ENCODE measurements around the gene MAL.

The MAL gene

GRCh38 chr2:94996305-94997100 is 29.0 kb upstream of the MAL start:
- DNase-seq (ENCODE audit: low read depth), result no peak
- H3K4me3 ChIP-seq (ENCODE audit: low read depth, low read length), result no peak overlapping the region

DNA sequence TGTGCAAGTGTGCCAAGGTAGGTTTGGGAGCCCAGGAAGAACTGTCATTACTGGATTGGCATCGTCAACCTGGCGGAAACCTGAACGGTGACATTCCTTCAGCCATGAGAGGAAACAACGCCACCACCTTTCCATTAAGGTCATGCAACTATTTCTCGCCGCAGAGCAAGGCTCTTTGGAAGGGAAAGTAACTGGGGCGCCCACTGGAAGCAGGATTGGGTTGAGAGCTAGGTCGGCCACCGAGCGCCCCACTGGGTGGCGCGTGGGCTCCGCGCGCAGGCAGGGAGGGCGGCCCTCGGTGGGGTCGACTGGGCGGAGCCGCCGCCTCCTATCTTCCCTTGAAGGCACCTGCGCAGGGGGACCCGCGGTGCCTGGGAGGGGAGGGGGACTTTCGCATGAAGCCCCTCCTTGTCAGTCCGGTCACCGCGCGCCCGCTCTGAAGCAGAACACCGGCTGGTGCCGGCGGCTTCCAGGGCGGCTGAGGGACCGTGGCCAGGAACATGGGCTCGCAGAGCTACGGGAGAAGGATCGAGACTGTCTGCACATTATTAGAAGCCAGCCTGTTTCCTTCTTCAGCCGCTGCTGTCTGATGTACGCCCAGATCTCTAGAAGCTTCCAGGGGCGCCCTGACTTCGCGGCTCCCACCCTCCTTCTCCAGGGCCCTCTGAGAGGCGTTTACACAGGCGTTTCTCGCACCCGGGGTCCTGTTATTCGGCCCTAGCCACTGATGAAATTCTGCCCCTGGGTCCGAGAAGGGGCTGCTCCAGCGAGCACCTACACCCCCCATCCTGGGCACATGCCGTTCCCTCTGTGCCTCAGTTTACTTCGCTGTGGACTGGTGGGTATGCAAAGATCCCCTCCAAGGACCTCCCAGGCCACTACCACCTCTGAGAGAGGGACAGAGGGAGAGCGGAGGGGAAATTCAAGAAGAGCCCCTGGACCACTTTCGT is 27.3 kb upstream of the MAL start:
- TF ChIP-seq, protein P1, sequence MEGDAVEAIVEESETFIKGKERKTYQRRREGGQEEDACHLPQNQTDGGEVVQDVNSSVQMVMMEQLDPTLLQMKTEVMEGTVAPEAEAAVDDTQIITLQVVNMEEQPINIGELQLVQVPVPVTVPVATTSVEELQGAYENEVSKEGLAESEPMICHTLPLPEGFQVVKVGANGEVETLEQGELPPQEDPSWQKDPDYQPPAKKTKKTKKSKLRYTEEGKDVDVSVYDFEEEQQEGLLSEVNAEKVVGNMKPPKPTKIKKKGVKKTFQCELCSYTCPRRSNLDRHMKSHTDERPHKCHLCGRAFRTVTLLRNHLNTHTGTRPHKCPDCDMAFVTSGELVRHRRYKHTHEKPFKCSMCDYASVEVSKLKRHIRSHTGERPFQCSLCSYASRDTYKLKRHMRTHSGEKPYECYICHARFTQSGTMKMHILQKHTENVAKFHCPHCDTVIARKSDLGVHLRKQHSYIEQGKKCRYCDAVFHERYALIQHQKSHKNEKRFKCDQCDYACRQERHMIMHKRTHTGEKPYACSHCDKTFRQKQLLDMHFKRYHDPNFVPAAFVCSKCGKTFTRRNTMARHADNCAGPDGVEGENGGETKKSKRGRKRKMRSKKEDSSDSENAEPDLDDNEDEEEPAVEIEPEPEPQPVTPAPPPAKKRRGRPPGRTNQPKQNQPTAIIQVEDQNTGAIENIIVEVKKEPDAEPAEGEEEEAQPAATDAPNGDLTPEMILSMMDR (IDR thresholded peaks at IDR 0.05; ENCODE audit: low read depth, low read length, missing control alignments), result no peak
- H3K4me3 ChIP-seq (ENCODE audit: low read depth, low read length), result no peak overlapping the region
- DNase-seq (ENCODE audit: low read depth), result no peak

More at GRCh38 chr2:94996305-94997100, 29.0 kb upstream of the MAL start:
- TF ChIP-seq, protein P1 (IDR thresholded peaks at IDR 0.05; ENCODE audit: low read depth, low read length, missing control alignments), result no peak

DNA sequence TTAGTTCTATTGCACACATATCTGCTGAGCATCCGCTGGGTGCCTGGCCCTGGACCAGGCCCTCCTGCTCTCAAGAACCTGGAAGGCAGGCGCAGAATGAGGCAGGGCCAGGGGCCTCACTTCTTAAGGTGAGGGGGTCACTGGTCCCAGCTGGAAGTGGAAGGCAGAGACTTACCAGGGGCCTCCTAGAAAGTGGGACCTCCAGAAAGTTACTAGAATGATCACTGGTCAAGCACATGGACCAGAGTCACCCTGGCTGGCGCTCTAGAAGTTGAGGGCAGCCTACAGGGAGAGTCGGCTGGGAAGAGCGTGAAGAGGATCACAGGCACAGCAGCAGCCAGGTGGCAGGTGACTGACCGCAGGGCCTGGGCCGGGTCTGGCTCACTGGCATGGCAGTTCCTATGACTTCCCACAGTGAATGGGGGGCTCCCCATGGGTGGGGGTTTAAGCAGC is 26.1 kb upstream of the MAL start:
- TF ChIP-seq, protein P1 (IDR thresholded peaks at IDR 0.05; ENCODE audit: low read depth, low read length, missing control alignments), result no peak
- no peak for DNase-seq (ENCODE audit: low read depth)
- H3K4me3 ChIP-seq (ENCODE audit: low read depth, low read length), result no peak overlapping the region

GRCh38 chr2:95001051-95001562 is 24.4 kb upstream of the MAL start:
- DNase-seq (ENCODE audit: low read depth), result no peak

DNA sequence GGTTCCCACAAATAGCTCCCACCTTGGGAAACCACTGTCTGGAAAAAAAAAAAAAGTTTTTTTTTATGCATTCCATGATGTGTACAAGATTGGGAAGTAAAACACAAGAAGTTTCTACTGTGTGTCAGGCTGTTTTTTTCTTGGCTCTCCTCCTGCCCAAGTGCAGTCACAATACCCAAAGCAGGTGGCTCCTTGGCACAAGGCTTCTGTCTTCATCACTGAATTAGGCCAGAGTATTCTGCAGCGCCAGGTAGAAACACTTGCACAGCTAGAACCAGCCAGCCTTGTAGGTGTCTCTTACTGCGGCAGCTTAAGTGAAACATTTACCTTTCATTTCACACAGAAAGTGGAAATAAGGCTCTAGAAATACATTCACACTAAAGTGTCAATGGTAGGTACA is 23.8 kb upstream of the MAL start:
- H3K4me3 ChIP-seq (ENCODE audit: low read depth, low read length), result no peak overlapping the region
- no peak for DNase-seq (ENCODE audit: low read depth)
- TF ChIP-seq, protein P1 (IDR thresholded peaks at IDR 0.05; ENCODE audit: low read depth, low read length, missing control alignments), result no peak

More at GRCh38 chr2:95001051-95001562, 24.4 kb upstream of the MAL start:
- TF ChIP-seq, protein P1 (IDR thresholded peaks at IDR 0.05; ENCODE audit: low read depth, low read length, missing control alignments), result no peak
- no peak overlapping the region for H3K4me3 ChIP-seq (ENCODE audit: low read depth, low read length)

DNA sequence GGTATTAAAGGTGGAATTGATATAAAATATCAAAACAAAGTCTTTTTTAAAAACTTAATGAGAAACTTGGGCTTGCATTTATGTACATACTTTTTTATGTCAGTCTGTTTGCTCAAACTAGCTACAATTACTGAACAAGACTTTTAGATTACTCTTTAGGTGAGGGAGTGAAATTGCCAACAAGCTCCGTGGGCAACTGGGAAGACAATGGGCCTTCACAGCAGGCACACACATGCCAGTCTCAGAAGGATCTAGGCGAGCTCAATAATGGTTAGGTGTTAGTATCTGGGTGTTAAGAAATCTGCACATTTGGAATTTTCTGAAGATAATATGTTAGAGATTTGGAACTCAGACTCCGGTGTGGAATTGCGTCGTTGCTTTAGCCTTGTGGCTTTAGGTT is 23.0 kb upstream of the MAL start:
- no peak for DNase-seq (ENCODE audit: low read depth)
- no peak overlapping the region for H3K4me3 ChIP-seq (ENCODE audit: low read depth, low read length)
- TF ChIP-seq, protein P1 (IDR thresholded peaks at IDR 0.05; ENCODE audit: low read depth, low read length, missing control alignments), result no peak
